ENCODE data around the gene WDR19.

DNA sequence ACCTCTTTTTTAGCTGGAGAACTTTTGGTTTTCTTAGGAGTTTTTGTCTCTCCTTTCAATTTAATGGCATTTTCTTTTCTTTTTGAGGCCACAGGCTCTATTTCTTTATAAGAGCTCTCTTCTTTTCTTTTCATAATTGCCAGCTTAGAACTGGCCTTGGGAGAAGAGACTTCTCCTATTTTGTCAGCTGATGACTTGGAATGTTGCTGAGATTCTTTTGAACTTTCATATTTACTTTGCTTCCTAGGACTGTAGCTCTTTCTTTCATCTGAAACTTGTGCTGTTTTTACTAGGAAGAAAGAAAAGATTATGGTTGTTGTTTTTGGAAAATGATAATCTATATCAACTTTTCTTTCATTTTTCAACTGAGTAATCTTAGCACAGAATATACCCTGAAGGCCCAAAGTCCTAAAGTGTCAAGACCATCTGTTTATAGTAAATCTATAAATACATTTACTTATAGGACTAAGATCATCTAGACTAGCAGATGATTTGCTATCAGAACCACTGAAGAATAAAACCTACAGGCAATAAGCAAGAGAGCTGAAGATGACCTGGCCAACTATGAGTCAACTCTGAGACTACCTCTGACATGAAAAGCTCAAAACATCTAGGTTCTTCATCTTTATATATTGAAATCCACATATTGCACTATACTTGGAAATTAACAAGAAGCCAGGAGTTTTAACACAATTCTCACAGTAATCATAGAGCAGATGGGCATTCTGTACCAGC is 138.2 kb downstream of the WDR19 start:
- TF ChIP-seq, protein P1, sequence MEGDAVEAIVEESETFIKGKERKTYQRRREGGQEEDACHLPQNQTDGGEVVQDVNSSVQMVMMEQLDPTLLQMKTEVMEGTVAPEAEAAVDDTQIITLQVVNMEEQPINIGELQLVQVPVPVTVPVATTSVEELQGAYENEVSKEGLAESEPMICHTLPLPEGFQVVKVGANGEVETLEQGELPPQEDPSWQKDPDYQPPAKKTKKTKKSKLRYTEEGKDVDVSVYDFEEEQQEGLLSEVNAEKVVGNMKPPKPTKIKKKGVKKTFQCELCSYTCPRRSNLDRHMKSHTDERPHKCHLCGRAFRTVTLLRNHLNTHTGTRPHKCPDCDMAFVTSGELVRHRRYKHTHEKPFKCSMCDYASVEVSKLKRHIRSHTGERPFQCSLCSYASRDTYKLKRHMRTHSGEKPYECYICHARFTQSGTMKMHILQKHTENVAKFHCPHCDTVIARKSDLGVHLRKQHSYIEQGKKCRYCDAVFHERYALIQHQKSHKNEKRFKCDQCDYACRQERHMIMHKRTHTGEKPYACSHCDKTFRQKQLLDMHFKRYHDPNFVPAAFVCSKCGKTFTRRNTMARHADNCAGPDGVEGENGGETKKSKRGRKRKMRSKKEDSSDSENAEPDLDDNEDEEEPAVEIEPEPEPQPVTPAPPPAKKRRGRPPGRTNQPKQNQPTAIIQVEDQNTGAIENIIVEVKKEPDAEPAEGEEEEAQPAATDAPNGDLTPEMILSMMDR (IDR thresholded peaks at IDR 0.05), result no peak
- no peak for TF ChIP-seq EZH2phosphoT487 (IDR thresholded peaks at IDR 0.05)

Data from neural progenitor cell (in vitro differentiated cells).